CD4-positive, alpha-beta T cell treated with Interleukin-2 at 100 ng/mL for 4 hours (primary cell): ENCODE measurements around the gene C2CD4C.
"Not testable (repeated sequence)": the region's sequence is repeated elsewhere in the genome, so short reads cannot be mapped to it uniquely, and the experiment has no call there.

Source experiments
- DNase-seq: peaks from one replicate; pipeline ENCODE4 v3.0.0-alpha.2; 2020; ENCODE audit warnings: low spot score

Gene C2CD4C

GRCh38 chr19:413756-414420, 4.9 kb upstream of the C2CD4C start:
- no peak for DNase-seq

GRCh38 chr19:412356-413355, 3.7 kb upstream of the C2CD4C start:
- DNase-seq = no peak

- no peak for DNase-seq
Measured at GRCh38 chr19:411723-412355, 2.9 kb upstream of the C2CD4C start.

- DNase-seq = not testable (repeated sequence)
Measured at GRCh38 chr19:411121-411722, 2.3 kb upstream of the C2CD4C start.

GRCh38 chr19:410243-410781, 1.4 kb upstream of the C2CD4C start:
- no peak for DNase-seq

- DNase-seq = no peak
Measured at GRCh38 chr19:409516-410242, 732 bp upstream of the C2CD4C start.

GRCh38 chr19:408441-408901, 476 bp downstream of the C2CD4C start:
- no peak for DNase-seq

GRCh38 chr19:407511-408440, 1.2 kb downstream of the C2CD4C start:
- no peak for DNase-seq

GRCh38 chr19:406971-407510, 1.9 kb downstream of the C2CD4C start:
- DNase-seq = no peak

- no peak for DNase-seq
Measured at GRCh38 chr19:406135-406781, 2.7 kb downstream of the C2CD4C start.

- DNase-seq = no peak
Measured at GRCh38 chr19:405121-405965, 3.6 kb downstream of the C2CD4C start.

GRCh38 chr19:403221-404027, 5.5 kb downstream of the C2CD4C start:
- DNase-seq = no peak

- DNase-seq = no peak
Measured at GRCh38 chr19:402786-403185, 6.2 kb downstream of the C2CD4C start.

- DNase-seq = no peak
Measured at GRCh38 chr19:401866-402511, 7.0 kb downstream of the C2CD4C start.

GRCh38 chr19:400976-401865, 7.7 kb downstream of the C2CD4C start:
- DNase-seq = no peak

GRCh38 chr19:399370-399769, 9.6 kb downstream of the C2CD4C start:
- no peak for DNase-seq
